ENCODE results near the gene HOMEZ.
A peak's percentile ranks its signal among the peaks of the same experiment; 100 is the strongest.

HOMEZ gene

GRCh38 chr14:23321572-23322547 lies 35.9 kb upstream of the HOMEZ start:
- Histone ChIP-seq H3K9ac (ENCODE audit: low read length in 2 of 2) (peak overlapping the region; percentile 89 to 93), H3K9me3 (ENCODE audit: control insufficient read depth in 2 of 2, low read length in 2 of 2) (no peaks in the 10 kb centered on the region), H3K27ac (ENCODE audit: low read length) (peak overlapping the region; percentile 67), H3K4me1 (ENCODE audit: control insufficient read depth, insufficient read depth, low read length) (peaks cover 22% of the 10 kb centered on the region), H3K4me3 (ENCODE audit: low read length in 2 of 2) (peak overlapping the region; percentile 86 to 92), H3K36me3 (ENCODE audit: control insufficient read depth in 2 of 2, insufficient read depth in 2 of 2, low read length in 2 of 2) (peaks cover 17 to 21% of the 10 kb centered on the region in 2 donors), H3K27me3 (ENCODE audit: control insufficient read depth in 1 of 2, insufficient read depth in 2 of 2, low read length in 2 of 2) (no peaks in the 10 kb centered on the region)

GRCh38 chr14:23320584-23321571 lies 34.9 kb upstream of the HOMEZ start, which contains the start of gene PABPN1:
PABPN1 (plus strand) TSS chr14:23321457; CDS start chr14:23321470, 13 bp downstream.
- no peaks in the 10 kb centered on the region for H3K27me3 ChIP-seq (ENCODE audit: control insufficient read depth in 1 of 2, insufficient read depth in 2 of 2, low read length in 2 of 2)

GRCh38 chr14:23319746-23320583 lies 34.0 kb upstream of the HOMEZ start:
- H3K27me3 ChIP-seq (ENCODE audit: control insufficient read depth in 1 of 2, insufficient read depth in 2 of 2, low read length in 2 of 2), result no peaks in the 10 kb centered on the region
- H3K36me3 ChIP-seq (ENCODE audit: control insufficient read depth in 2 of 2, insufficient read depth in 2 of 2, low read length in 2 of 2), result peaks cover 17 to 20% of the 10 kb centered on the region in 2 donors
- peak overlapping the region; percentile 48 to 80 for H3K4me3 ChIP-seq (ENCODE audit: low read length in 2 of 2)
- no peaks in the 10 kb centered on the region for H3K9me3 ChIP-seq (ENCODE audit: control insufficient read depth in 2 of 2, low read length in 2 of 2)
- peak overlapping the region; percentile 98 for H3K27ac ChIP-seq (ENCODE audit: low read length)
- peaks cover 22% of the 10 kb centered on the region for H3K4me1 ChIP-seq (ENCODE audit: control insufficient read depth, insufficient read depth, low read length)
- peak overlapping the region; percentile 39 to 90 for H3K9ac ChIP-seq (ENCODE audit: low read length in 2 of 2)

More at GRCh38 chr14:23320584-23321571, 34.9 kb upstream of the HOMEZ start, which contains the start of gene PABPN1:
- Histone ChIP-seq H3K9ac (ENCODE audit: low read length in 2 of 2) (peak within 1 kb of the TSS; percentile 90 to 93), H3K4me3 (ENCODE audit: low read length in 2 of 2) (peak within 1 kb of the TSS; percentile 86 to 92), H3K9me3 (ENCODE audit: control insufficient read depth in 2 of 2, low read length in 2 of 2) (no peaks in the 10 kb centered on the region), H3K4me1 (ENCODE audit: control insufficient read depth, insufficient read depth, low read length) (peaks cover 22% of the 10 kb centered on the region), H3K27ac (ENCODE audit: low read length) (peak within 1 kb of the TSS; percentile 98), H3K36me3 (ENCODE audit: control insufficient read depth in 2 of 2, insufficient read depth in 2 of 2, low read length in 2 of 2) (peaks cover 17 to 21% of the 10 kb centered on the region in 2 donors)

GRCh38 chr14:23316300-23316699 lies 30.4 kb upstream of the HOMEZ start:
- H3K36me3 ChIP-seq (ENCODE audit: control insufficient read depth in 2 of 2, insufficient read depth in 2 of 2, low read length in 2 of 2), result no peaks in the 10 kb centered on the region
- H3K4me3 ChIP-seq (ENCODE audit: low read length in 2 of 2), result no peak overlapping the region
- peaks cover 9% of the 10 kb centered on the region for H3K4me1 ChIP-seq (ENCODE audit: control insufficient read depth, insufficient read depth, low read length)
- no peak overlapping the region for H3K27ac ChIP-seq (ENCODE audit: low read length)
- H3K9me3 ChIP-seq (ENCODE audit: control insufficient read depth in 2 of 2, low read length in 2 of 2), result no peaks in the 10 kb centered on the region
- H3K9ac ChIP-seq (ENCODE audit: low read length in 2 of 2), result no peak overlapping the region
- H3K27me3 ChIP-seq (ENCODE audit: control insufficient read depth in 1 of 2, insufficient read depth in 2 of 2, low read length in 2 of 2), result no peaks in the 10 kb centered on the region

GRCh38 chr14:23310546-23310945 lies 24.6 kb upstream of the HOMEZ start:
- H3K27me3 ChIP-seq (ENCODE audit: control insufficient read depth in 1 of 2, insufficient read depth in 2 of 2, low read length in 2 of 2), result no peaks in the 10 kb centered on the region
- H3K4me3 ChIP-seq (ENCODE audit: low read length in 2 of 2), result no peak overlapping the region
- H3K9me3 ChIP-seq (ENCODE audit: control insufficient read depth in 2 of 2, low read length in 2 of 2), result no peaks in the 10 kb centered on the region
- no peak overlapping the region for H3K9ac ChIP-seq (ENCODE audit: low read length in 2 of 2)
- no peak overlapping the region for H3K27ac ChIP-seq (ENCODE audit: low read length)
- H3K36me3 ChIP-seq (ENCODE audit: control insufficient read depth in 2 of 2, insufficient read depth in 2 of 2, low read length in 2 of 2), result peaks cover 20 to 27% of the 10 kb centered on the region in 2 donors
- peaks cover 37% of the 10 kb centered on the region for H3K4me1 ChIP-seq (ENCODE audit: control insufficient read depth, insufficient read depth, low read length)

- Histone ChIP-seq H3K4me1 (ENCODE audit: control insufficient read depth, insufficient read depth, low read length) (peaks cover 38% of the 10 kb centered on the region), H3K9me3 (ENCODE audit: control insufficient read depth in 2 of 2, low read length in 2 of 2) (no peaks in the 10 kb centered on the region), H3K27ac (ENCODE audit: low read length) (no peak overlapping the region), H3K4me3 (ENCODE audit: low read length in 2 of 2) (peak overlapping the region in 1 of 2 donors; percentile 40), H3K9ac (ENCODE audit: low read length in 2 of 2) (peak overlapping the region in 1 of 2 donors; percentile 38), H3K27me3 (ENCODE audit: control insufficient read depth in 1 of 2, insufficient read depth in 2 of 2, low read length in 2 of 2) (no peaks in the 10 kb centered on the region), H3K36me3 (ENCODE audit: control insufficient read depth in 2 of 2, insufficient read depth in 2 of 2, low read length in 2 of 2) (peaks cover 20 to 27% of the 10 kb centered on the region in 2 donors)
Observed at GRCh38 chr14:23308721-23309445, 23.0 kb upstream of the HOMEZ start.

GRCh38 chr14:23307687-23308644 lies 22.0 kb upstream of the HOMEZ start:
- peaks cover 42% of the 10 kb centered on the region for H3K4me1 ChIP-seq (ENCODE audit: control insufficient read depth, insufficient read depth, low read length)
- peak overlapping the region; percentile 88 for H3K27ac ChIP-seq (ENCODE audit: low read length)
- H3K9ac ChIP-seq (ENCODE audit: low read length in 2 of 2), result peak overlapping the region; percentile 94 to 97
- H3K9me3 ChIP-seq (ENCODE audit: control insufficient read depth in 2 of 2, low read length in 2 of 2), result no peaks in the 10 kb centered on the region
- H3K36me3 ChIP-seq (ENCODE audit: control insufficient read depth in 2 of 2, insufficient read depth in 2 of 2, low read length in 2 of 2), result peaks cover 20 to 27% of the 10 kb centered on the region in 2 donors
- peak overlapping the region; percentile 94 to 97 for H3K4me3 ChIP-seq (ENCODE audit: low read length in 2 of 2)
- no peaks in the 10 kb centered on the region for H3K27me3 ChIP-seq (ENCODE audit: control insufficient read depth in 1 of 2, insufficient read depth in 2 of 2, low read length in 2 of 2)

GRCh38 chr14:23307146-23307530 lies 21.2 kb upstream of the HOMEZ start:
- Histone ChIP-seq H3K27me3 (ENCODE audit: control insufficient read depth in 1 of 2, insufficient read depth in 2 of 2, low read length in 2 of 2) (no peaks in the 10 kb centered on the region), H3K9me3 (ENCODE audit: control insufficient read depth in 2 of 2, low read length in 2 of 2) (no peaks in the 10 kb centered on the region), H3K4me1 (ENCODE audit: control insufficient read depth, insufficient read depth, low read length) (peaks cover 47% of the 10 kb centered on the region), H3K9ac (ENCODE audit: low read length in 2 of 2) (peak overlapping the region; percentile 94 to 97), H3K36me3 (ENCODE audit: control insufficient read depth in 2 of 2, insufficient read depth in 2 of 2, low read length in 2 of 2) (peaks cover 20 to 27% of the 10 kb centered on the region in 2 donors), H3K27ac (ENCODE audit: low read length) (peak overlapping the region; percentile 88), H3K4me3 (ENCODE audit: low read length in 2 of 2) (peak overlapping the region; percentile 94 to 97)
